ENCODE results near the gene USP36.

- TF ChIP-seq CTCF (conservative IDR thresholded peaks at IDR 0.05; ENCODE audit: low read length) (no peak), EZH2phosphoT487 (IDR thresholded peaks at IDR 0.05; ENCODE audit: borderline replicate concordance, low read depth, low read length) (no peak)
Measured at GRCh38 chr17:78818152-78818846, 22.3 kb downstream of the USP36 start.

Measured in OCI-LY7 (cell line).